ENCODE data around the gene SNRPF.

SNRPF gene

DNA sequence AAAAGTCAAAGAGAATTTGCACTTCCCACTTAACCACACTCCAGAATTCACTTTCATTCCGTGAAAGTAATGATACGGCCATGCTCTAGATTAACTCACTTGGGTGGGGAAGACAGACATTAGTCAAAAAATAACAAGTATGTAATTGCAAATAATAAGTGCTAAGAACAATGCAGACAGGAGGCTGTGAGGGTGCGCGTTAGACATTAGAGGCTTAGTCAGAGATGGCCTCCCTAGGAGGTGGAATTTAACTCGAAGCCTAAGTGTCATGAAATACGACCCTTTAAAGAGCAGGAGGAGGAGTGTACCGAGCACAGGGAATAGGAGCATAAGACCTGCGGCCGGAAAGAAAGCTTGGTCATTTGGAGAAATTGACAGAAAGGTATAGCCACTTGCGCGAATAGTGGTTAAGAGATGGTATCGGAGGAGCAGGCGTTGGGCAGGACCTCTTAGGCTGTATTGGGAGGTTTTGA, 628 bp downstream of the SNRPF start:
- DNase-seq (ENCODE audit: extremely low read depth, low read depth), result no peak
- TF ChIP-seq, protein P1, sequence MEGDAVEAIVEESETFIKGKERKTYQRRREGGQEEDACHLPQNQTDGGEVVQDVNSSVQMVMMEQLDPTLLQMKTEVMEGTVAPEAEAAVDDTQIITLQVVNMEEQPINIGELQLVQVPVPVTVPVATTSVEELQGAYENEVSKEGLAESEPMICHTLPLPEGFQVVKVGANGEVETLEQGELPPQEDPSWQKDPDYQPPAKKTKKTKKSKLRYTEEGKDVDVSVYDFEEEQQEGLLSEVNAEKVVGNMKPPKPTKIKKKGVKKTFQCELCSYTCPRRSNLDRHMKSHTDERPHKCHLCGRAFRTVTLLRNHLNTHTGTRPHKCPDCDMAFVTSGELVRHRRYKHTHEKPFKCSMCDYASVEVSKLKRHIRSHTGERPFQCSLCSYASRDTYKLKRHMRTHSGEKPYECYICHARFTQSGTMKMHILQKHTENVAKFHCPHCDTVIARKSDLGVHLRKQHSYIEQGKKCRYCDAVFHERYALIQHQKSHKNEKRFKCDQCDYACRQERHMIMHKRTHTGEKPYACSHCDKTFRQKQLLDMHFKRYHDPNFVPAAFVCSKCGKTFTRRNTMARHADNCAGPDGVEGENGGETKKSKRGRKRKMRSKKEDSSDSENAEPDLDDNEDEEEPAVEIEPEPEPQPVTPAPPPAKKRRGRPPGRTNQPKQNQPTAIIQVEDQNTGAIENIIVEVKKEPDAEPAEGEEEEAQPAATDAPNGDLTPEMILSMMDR (IDR thresholded peaks at IDR 0.05; ENCODE audit: low read depth, low read length, missing control alignments), result no peak
- peak overlapping the region; percentile 88 for H3K4me3 ChIP-seq (replicated peaks; ENCODE audit: low read depth, low read length)

DNA sequence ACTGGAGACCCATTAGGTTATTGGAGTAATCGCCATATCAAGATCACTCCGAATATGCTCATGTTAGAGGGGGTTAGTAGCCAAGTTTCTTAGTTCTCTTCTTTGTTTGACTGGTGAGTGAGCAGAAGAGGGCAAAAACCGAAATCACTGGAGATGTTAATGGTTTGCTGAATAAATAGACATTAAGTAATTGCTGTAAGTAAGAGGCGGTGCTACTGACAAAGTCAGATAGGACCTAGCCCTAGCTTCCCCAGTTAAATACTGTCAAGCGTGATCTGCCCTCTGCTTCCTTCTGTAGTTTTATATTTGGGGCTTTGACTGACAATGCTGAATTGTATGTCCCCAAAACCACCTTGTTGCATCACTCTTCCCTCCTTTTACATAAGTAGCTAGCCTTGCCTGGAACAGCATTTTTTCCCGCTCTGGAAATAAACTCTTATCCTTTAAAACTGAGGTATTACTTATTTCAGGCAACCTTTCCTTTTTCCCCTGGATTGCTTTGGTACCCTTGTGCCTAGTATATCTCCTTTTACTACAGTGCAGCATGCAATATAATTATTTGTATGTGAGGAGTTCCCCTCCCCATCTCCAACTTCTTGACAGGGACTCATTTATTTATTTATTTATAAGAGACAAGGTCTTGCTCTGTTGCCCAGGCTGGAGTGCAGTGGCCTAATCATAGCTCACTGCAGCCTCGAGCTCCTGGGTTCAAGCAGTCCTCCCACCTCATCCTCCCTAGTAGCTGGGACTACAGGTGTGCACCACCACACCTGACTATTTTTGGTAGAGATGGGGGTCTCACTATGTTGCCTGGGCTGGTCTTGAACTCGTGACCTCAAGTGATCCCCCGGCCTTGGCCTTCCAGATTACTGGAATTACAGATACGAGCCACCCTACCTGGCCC, 1.4 kb downstream of the SNRPF start:
- TF ChIP-seq, protein P1 (IDR thresholded peaks at IDR 0.05; ENCODE audit: low read depth, low read length, missing control alignments), result no peak
- no peak for DNase-seq (ENCODE audit: extremely low read depth, low read depth)
- H3K4me3 ChIP-seq (replicated peaks; ENCODE audit: low read depth, low read length), result peak overlapping the region; percentile 88

DNA sequence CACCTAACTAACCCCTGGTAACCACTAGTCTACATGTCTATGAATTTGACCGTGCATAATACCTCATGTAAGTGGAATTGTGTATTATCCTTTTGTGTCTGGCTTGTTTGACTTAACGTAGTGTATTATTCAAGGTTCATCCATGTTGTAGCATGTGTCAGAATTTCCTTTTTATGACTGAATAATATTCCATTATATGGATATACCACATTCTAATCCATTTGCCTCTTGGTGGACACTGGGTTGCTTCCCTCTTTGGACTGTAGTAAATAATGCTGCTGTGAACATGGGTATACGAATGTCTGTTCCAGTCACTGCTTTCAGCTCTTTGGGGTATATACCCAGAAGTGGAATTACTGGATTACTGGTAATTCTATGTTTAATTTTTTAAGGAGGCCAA, 3.3 kb downstream of the SNRPF start:
- H3K4me3 ChIP-seq (replicated peaks; ENCODE audit: low read depth, low read length), result no peak overlapping the region
- TF ChIP-seq, protein P1 (IDR thresholded peaks at IDR 0.05; ENCODE audit: low read depth, low read length, missing control alignments), result no peak
- no peak for DNase-seq (ENCODE audit: extremely low read depth, low read depth)

DNA sequence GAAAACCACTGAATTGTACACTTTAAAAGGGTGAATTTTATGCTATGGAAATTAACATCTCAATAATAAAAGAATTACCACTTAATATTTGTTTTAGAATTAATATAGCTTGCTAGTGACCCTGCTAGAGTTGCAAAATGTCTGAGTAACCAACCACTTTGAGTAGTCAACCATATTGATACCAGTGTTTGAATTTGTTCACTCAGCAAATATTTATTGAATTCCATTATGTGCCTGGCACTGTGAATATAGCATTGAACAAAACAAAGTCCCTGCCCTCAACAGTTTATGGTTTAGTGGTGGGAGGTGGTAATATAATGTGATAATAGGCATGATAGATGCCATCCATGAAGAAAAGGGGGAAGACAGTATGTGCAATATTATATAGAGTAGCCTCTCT, 4.6 kb downstream of the SNRPF start:
- H3K4me3 ChIP-seq (replicated peaks; ENCODE audit: low read depth, low read length), result no peak overlapping the region
- TF ChIP-seq, protein P1 (IDR thresholded peaks at IDR 0.05; ENCODE audit: low read depth, low read length, missing control alignments), result no peak
- DNase-seq (ENCODE audit: extremely low read depth, low read depth), result no peak

DNA sequence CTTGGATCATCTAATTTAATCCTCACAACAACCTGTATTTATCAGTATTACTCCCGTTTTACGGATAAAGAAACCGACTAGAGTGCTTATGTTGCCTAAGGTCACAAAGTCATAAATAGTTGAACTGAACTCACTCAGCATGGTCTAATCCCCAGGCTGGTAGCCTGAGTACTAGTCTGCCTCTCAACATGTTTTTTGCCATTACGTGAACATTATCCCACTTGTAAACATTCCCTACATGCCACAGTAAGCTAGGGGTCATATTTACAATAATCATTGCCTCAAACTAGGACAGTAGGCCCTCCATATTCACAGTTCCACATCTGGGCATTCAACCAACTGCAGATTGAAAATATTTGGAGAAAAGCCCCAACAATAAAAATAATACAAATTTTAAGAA, 12.1 kb downstream of the SNRPF start:
- TF ChIP-seq, protein P1 (IDR thresholded peaks at IDR 0.05; ENCODE audit: low read depth, low read length, missing control alignments), result no peak
- H3K4me3 ChIP-seq (replicated peaks; ENCODE audit: low read depth, low read length), result no peak overlapping the region
- DNase-seq (ENCODE audit: extremely low read depth, low read depth), result no peak

DNA sequence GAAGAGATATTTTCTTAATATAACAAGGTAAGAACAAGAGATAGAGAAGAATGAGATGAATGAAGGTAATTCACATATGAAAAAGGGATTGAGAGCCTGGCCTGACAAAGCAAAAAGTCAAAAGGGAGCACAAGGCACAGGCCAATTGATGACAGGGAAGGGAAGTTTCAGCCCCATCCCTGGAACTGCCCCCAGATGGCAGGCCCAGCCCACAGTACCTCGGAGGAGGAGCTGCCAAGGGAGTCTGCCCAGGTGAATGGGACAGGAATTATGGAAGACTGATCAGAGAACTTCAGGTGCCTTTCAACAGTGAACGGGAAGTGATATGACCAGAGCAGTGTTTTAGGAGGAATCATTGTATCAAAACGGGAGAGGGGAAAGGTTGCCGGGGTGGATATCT, 15.7 kb downstream of the SNRPF start:
- no peak for DNase-seq (ENCODE audit: extremely low read depth, low read depth)
- TF ChIP-seq, protein P1 (IDR thresholded peaks at IDR 0.05; ENCODE audit: low read depth, low read length, missing control alignments), result no peak
- H3K4me3 ChIP-seq (replicated peaks; ENCODE audit: low read depth, low read length), result no peak overlapping the region

All from HFF-Myc (cell line).